LNCaP clone FGC (cell line): ENCODE data around the gene TMEM179.
A peak's percentile ranks its signal among the peaks of the same experiment; 100 is the strongest.

ENCODE experiments used
- DNase-seq: peaks from one replicate; pipeline ENCODE4 v3.0.0-alpha.2; 2011; ENCODE audit warnings: low read depth
- H3K4me3 ChIP-seq: 2 replicates; pipeline ENCODE4 v1.5.1; 2011; ENCODE audit warnings: mild to moderate bottlenecking, low read depth, low read length, control low read depth
- CTCF ChIP-seq: IDR thresholded peaks from 2 replicates; pipeline ENCODE4 v1.5.1; 2012; ENCODE audit warnings: mild to moderate bottlenecking; ENCODE audit not compliant: control insufficient read depth, insufficient read depth; ENCODE audit errors: extremely low read depth

The TMEM179 gene

GRCh38 chr14:104650057-104650980 lies 45.7 kb upstream of the TMEM179 start:
- no peak for DNase-seq
- no peak overlapping the region for H3K4me3 ChIP-seq
- TF ChIP-seq CTCF = peak; percentile 99

- no peak overlapping the region for H3K4me3 ChIP-seq
- DNase-seq = no peak
- TF ChIP-seq CTCF = no peak
These were observed 43.0 kb upstream of the TMEM179 start for GRCh38 chr14:104647467-104648043.

GRCh38 chr14:104644656-104645378 lies 40.2 kb upstream of the TMEM179 start:
- H3K4me3 ChIP-seq = no peak overlapping the region
- DNase-seq = no peak

GRCh38 chr14:104644091-104644635 lies 39.6 kb upstream of the TMEM179 start:
- no peak for DNase-seq
- TF ChIP-seq CTCF = no peak
- H3K4me3 ChIP-seq = no peak overlapping the region

More at GRCh38 chr14:104644656-104645378, 40.2 kb upstream of the TMEM179 start:
- TF ChIP-seq CTCF = no peak

GRCh38 chr14:104643306-104643705 lies 38.7 kb upstream of the TMEM179 start:
- DNase-seq = no peak
- no peak for TF ChIP-seq CTCF
- no peak overlapping the region for H3K4me3 ChIP-seq

- no peak overlapping the region for H3K4me3 ChIP-seq
- no peak for DNase-seq
- TF ChIP-seq CTCF = no peak
These were observed 37.9 kb upstream of the TMEM179 start for GRCh38 chr14:104642540-104642868.
